GM12891 (cell line): ENCODE measurements around the gene VN1R5.

Experiments used
- POLR2A ChIP-seq: IDR thresholded peaks from 2 replicates; pipeline ENCODE4 v1.6.1; 2011; ENCODE audit warnings: low read depth, low read length, control low read depth
- TAF1 ChIP-seq: IDR thresholded peaks from 2 replicates; pipeline ENCODE4 v1.6.1; 2011; ENCODE audit warnings: low read depth, low read length, control low read depth

DNA sequence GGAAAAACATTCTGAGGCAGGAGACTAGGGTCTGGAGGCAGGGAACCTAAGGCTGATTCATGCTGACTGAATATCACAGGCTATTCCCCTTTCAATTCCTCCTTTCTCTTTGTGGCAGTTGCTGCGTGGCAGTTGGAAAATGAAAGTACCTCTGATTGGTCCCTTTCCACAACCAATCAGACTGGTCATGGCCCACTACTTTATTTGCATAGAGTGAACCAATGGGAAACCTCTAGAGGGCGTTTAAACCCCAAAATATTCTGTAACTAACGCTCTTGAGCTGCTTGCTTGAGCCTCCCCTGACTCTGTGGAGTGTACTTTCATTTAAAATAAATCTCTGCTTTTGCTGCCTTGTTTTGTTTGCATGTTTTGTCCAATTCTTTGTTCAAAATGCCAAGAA, 27.7 kb upstream of the VN1R5 start:
- TF ChIP-seq POLR2A (no peak), TAF1 (no peak)
